Keratinocyte (primary cell): ENCODE results near the gene ST6GALNAC6. TPM values are rescaled to one million over a fixed set of nuclear protein-coding genes. Genes with fewer than 3 reads are reported as not detected.
A peak's percentile ranks its signal among the peaks of the same experiment; 100 is the strongest.

Experiments used
- DNase-seq: peaks from one replicate; pipeline ENCODE4 v3.0.0-alpha.2; 2011; ENCODE audit warnings: low read depth, missing footprints, low spot score
- FAIRE-seq: peaks from 2 replicates; lab custom pipeline; 2011; peaks lifted over from hg19 to GRCh38; lab: Jason Lieb, UNC
- H2AFZ ChIP-seq: 2 replicates; pipeline ENCODE4 v1.6.0; 2012; ENCODE audit warnings: low read length, control low read depth, inconsistent platforms; ENCODE audit not compliant: control insufficient read depth
- H3K27ac ChIP-seq: 2 replicates; pipeline ENCODE4 v1.5.1; 2011; ENCODE audit warnings: low read length; ENCODE audit not compliant: control insufficient read depth, insufficient read depth
- H3K27me3 ChIP-seq: 3 replicates; pipeline ENCODE4 v1.6.0; 2011; ENCODE audit warnings: low read length; ENCODE audit not compliant: control insufficient read depth, insufficient read depth; ENCODE audit errors: extremely low read depth
- H3K36me3 ChIP-seq, 2 experiments: 2 replicates in 1 of 2; 3 replicates in 1 of 2; pipeline ENCODE4 v1.5.1; 2011; ENCODE audit warnings: low read length in 2 of 2, mild to moderate bottlenecking in 1 of 2; ENCODE audit not compliant: control insufficient read depth in 2 of 2, insufficient read depth in 2 of 2; ENCODE audit errors: extremely low read depth in 1 of 2
- H3K4me1 ChIP-seq: 3 replicates; pipeline ENCODE4 v1.5.1; 2011; ENCODE audit warnings: low read length; ENCODE audit not compliant: control insufficient read depth, insufficient read depth; ENCODE audit errors: extremely low read depth
- H3K4me2 ChIP-seq: 3 replicates; pipeline ENCODE4 v1.6.0; 2011; ENCODE audit warnings: low read depth, low read length; ENCODE audit not compliant: control insufficient read depth, insufficient read depth; ENCODE audit errors: extremely low read depth
- H3K4me3 ChIP-seq, 3 experiments: fragments of 200-600 bp in 1 of 3; sonication (generic) in 1 of 3; 2 replicates in 2 of 3; 3 replicates in 1 of 3; pipeline ENCODE4 v1.5.1; 2011 to 2016; ENCODE audit warnings: low read length in 3 of 3, mild to moderate bottlenecking in 3 of 3, control low read depth in 2 of 3, inconsistent platforms in 1 of 3, low read depth in 1 of 3, mixed read lengths in 1 of 3, mixed run types in 1 of 3, moderate library complexity in 1 of 3; ENCODE audit not compliant: control insufficient read depth in 2 of 3, insufficient read depth in 2 of 3; ENCODE audit errors: extremely low read depth in 1 of 3
- H3K79me2 ChIP-seq: 2 replicates; pipeline ENCODE4 v1.6.0; 2012; ENCODE audit warnings: low read length; ENCODE audit not compliant: control insufficient read depth, insufficient read depth
- H3K9ac ChIP-seq: 3 replicates; pipeline ENCODE4 v1.6.0; 2011; ENCODE audit warnings: low read length; ENCODE audit not compliant: control insufficient read depth, insufficient read depth; ENCODE audit errors: extremely low read depth
- H3K9me1 ChIP-seq: 3 replicates; pipeline ENCODE4 v1.6.0; 2011; ENCODE audit warnings: low read length; ENCODE audit not compliant: control insufficient read depth, insufficient read depth; ENCODE audit errors: extremely low read depth
- H3K9me3 ChIP-seq: 2 replicates; pipeline ENCODE4 v1.5.1; 2012; ENCODE audit warnings: low read depth, low read length; ENCODE audit not compliant: control insufficient read depth
- H4K20me1 ChIP-seq: 3 replicates; pipeline ENCODE4 v1.6.0; 2011; ENCODE audit warnings: low read length; ENCODE audit not compliant: control insufficient read depth, insufficient read depth; ENCODE audit errors: extremely low read depth
- CTCF ChIP-seq, 3 experiments: IDR thresholded peaks in 1 of 3; conservative IDR thresholded peaks in 1 of 3; optimal IDR thresholded peaks in 1 of 3; 2 replicates in 2 of 3; 3 replicates in 1 of 3; pipeline versions ENCODE3 to v1.5.1; 2011; ENCODE audit warnings: low read length in 3 of 3, mild to moderate bottlenecking in 3 of 3, moderate library complexity in 2 of 3, control low read depth in 1 of 3, inconsistent platforms in 1 of 3; ENCODE audit not compliant: insufficient read depth in 2 of 3; ENCODE audit errors: extremely low read depth in 1 of 3
- EZH2 ChIP-seq: IDR thresholded peaks from one replicate; pipeline ENCODE4 v1.6.1; 2012; ENCODE audit warnings: inconsistent platforms, mild to moderate bottlenecking, low read length, moderate library complexity
- dilution Hi-C: fragments of 300-500 bp; cut with MboI; formaldehyde crosslinking; loops from one replicate; pipeline ENCODE4 v1.7.0; 2020; ENCODE audit warnings: low sequenced_read_pairs; ENCODE audit not compliant: extremely low pct_ligation_motif_present
- polyA plus RNA-seq, 5 experiments: library from polyadenylated mRNA; depleted of rRNA in 3 of 5; stranded (reverse) in 3 of 5; stranded (forward) in 1 of 5; unstranded in 1 of 5; fragments of >200 nt; gene quantifications; 1 replicate in 1 of 5; 2 replicates in 3 of 5; 3 replicates in 1 of 5; pipeline versions ENCODE4 v1.2.1 to v1.2.3, GENCODE V29; 2011 to 2012; ENCODE audit warnings: missing spikeins in 2 of 5, low read depth in 1 of 5, low replicate concordance in 1 of 5

Gene ST6GALNAC6
- polyA plus RNA-seq, 1 donor (not counting 4 experiments of a cell fraction or from before 2014, with no cell fraction given): 21.1 TPM

- TF ChIP-seq EZH2: no peak
- TF ChIP-seq CTCF (optimal IDR thresholded peaks at IDR 0.05 in 1 of 3, IDR thresholded peaks at IDR 0.05 in 1 of 3, conservative IDR thresholded peaks at IDR 0.05 in 1 of 3; ENCODE audit: extremely low read depth in 1 of 3, insufficient read depth in 2 of 3, low read length in 3 of 3): no peak
- peak within 1 kb of the TSS; percentile 50 for H3K9ac ChIP-seq
- H3K9me1 ChIP-seq: no peaks in the 10 kb centered on the region
- H3K36me3 ChIP-seq: peaks cover 0 to 1% of the 10 kb centered on the region in 2 experiments
- peak within 1 kb of the TSS; percentile 50 to 62 (median 55) for H3K4me3 ChIP-seq
- H3K4me2 ChIP-seq: peak within 1 kb of the TSS; percentile 82
- H3K79me2 ChIP-seq: no peaks in the 10 kb centered on the region
- peak within 1 kb of the TSS; percentile 20 for H3K27ac ChIP-seq
- dilution Hi-C loops: no loop called here
- H3K27me3 ChIP-seq: no peaks in the 10 kb centered on the region
- H2AFZ ChIP-seq: peak within 1 kb of the TSS; percentile 35
- DNase-seq (no peak), FAIRE-seq (no peak)
- H4K20me1 ChIP-seq: no peaks in the 10 kb centered on the region
- H3K9me3 ChIP-seq: no peaks in the 10 kb centered on the region
- peaks cover 27% of the 10 kb centered on the region for H3K4me1 ChIP-seq
Measured at GRCh38 chr9:127916720-127917581, 17.5 kb upstream of the ST6GALNAC6 start, which contains the start of gene ST6GALNAC4. TSS of gene ST6GALNAC4 (minus strand) at chr9:127917041. CDS start at chr9:127916419, 622 bp downstream.

GRCh38 chr9:127915801-127916719, 16.7 kb upstream of the ST6GALNAC6 start:
- FAIRE-seq (no peak), DNase-seq (no peak)
- H4K20me1 ChIP-seq: no peaks in the 10 kb centered on the region
- H3K4me3 ChIP-seq: peak overlapping the region; percentile 36 to 55 (median 50)
- dilution Hi-C loops: no loop called here
- no peaks in the 10 kb centered on the region for H3K9me3 ChIP-seq
- H3K4me1 ChIP-seq: peaks cover 27% of the 10 kb centered on the region
- no peaks in the 10 kb centered on the region for H3K79me2 ChIP-seq
- H3K4me2 ChIP-seq: peak overlapping the region; percentile 57
- TF ChIP-seq EZH2: no peak
- TF ChIP-seq CTCF (optimal IDR thresholded peaks at IDR 0.05 in 1 of 3, IDR thresholded peaks at IDR 0.05 in 1 of 3, conservative IDR thresholded peaks at IDR 0.05 in 1 of 3; ENCODE audit: extremely low read depth in 1 of 3, insufficient read depth in 2 of 3, low read length in 3 of 3): no peak
- no peak overlapping the region for H3K27ac ChIP-seq
- H2AFZ ChIP-seq: peak overlapping the region; percentile 35
- H3K36me3 ChIP-seq: peaks cover 0 to 4% of the 10 kb centered on the region in 2 experiments
- H3K9ac ChIP-seq: peak overlapping the region; percentile 35
- no peaks in the 10 kb centered on the region for H3K27me3 ChIP-seq
- no peaks in the 10 kb centered on the region for H3K9me1 ChIP-seq
